KOPT-K1 (cell line): ENCODE data around the gene NAV2.
"Not testable (repeated sequence)": the region's sequence is repeated elsewhere in the genome, so short reads cannot be mapped to it uniquely, and the experiment has no call there.

Experiments
- H3K27ac ChIP-seq: fragments of 200-600 bp; sonication (generic); 2 replicates; pipeline ENCODE4 v1.5.1; 2016; ENCODE audit warnings: antibody characterized with exemption, mild to moderate bottlenecking, low read depth, low read length; ENCODE audit not compliant: poor library complexity, severe bottlenecking
- H3K36me3 ChIP-seq: fragments of 200-600 bp; sonication (generic); 2 replicates; pipeline ENCODE4 v1.5.1; 2017; ENCODE audit warnings: antibody characterized with exemption, mild to moderate bottlenecking, low read length, moderate library complexity; ENCODE audit not compliant: insufficient read depth
- H3K9me3 ChIP-seq: fragments of 200-600 bp; sonication (generic); 2 replicates; pipeline ENCODE4 v1.5.1; 2017; ENCODE audit warnings: antibody characterized with exemption, low read length, mild to moderate bottlenecking; ENCODE audit not compliant: insufficient read depth, poor library complexity, severe bottlenecking

The NAV2 gene

DNA sequence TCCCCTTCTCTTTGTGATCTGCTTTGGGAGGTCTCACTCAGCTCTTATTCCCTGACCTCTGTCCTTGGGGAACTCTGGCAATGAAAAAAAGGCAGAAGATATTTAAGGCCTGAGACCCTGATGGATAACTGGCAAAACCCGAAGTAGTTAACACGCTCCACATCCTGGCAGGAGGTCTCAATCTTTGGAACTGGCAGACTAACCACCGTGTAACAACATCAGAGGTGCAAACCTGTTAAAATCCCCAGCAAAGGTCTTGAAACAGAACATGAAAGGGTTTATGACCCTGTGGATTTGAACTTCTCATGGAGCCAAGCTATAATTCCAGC lies 287.3 kb downstream of the NAV2 start:
- H3K27ac ChIP-seq = no peak overlapping the region
- H3K36me3 ChIP-seq = no peaks in the 10 kb centered on the region

DNA sequence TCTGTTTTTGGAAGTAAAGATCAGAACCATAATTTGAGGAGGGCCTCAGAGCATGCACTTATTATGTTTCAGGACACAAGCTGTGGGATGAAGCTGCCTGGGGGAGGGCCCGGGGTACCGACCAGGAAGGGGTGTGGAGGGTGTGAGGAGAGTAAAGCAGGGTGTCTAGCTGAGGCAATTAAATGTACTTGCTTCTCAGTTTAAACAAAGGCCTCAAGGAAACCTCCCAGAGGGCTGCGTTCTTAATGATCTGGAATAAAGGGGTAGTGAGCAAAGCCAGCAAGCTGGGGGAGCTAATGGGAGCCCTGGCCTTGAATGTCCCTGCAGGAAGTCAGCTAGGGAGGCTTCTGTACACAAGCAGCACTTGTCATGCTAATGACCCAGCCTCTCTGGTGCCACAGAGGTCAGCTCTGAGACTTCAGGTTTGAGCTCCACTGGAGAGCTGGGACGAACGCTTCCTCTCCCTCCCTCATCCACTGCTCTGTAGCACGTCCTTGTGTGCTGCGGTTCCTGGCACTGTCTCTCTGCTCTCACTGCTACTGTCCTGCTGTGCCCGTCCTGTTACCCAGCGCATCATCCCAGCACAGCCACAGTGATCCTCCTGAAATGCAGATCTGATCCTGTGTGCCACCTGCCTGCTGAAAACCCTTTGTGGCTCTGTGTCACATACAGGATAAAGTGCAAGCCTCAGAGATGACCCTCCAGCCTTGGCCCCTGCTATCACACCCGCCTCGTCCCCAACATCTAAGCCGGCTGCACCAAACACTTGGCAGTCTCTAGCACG lies 287.9 kb downstream of the NAV2 start:
- Histone ChIP-seq H3K36me3 (no peaks in the 10 kb centered on the region), H3K9me3 (no peaks in the 10 kb centered on the region)

More for the DNA sequence above, 287.3 kb downstream of the NAV2 start:
- H3K9me3 ChIP-seq = no peaks in the 10 kb centered on the region

GRCh38 chr11:20002312-20003216 lies 289.9 kb downstream of the NAV2 start:
- H3K9me3 ChIP-seq = no peaks in the 10 kb centered on the region
- H3K36me3 ChIP-seq = no peaks in the 10 kb centered on the region
- H3K27ac ChIP-seq = no peak overlapping the region

More for the DNA sequence above, 287.9 kb downstream of the NAV2 start:
- no peak overlapping the region for H3K27ac ChIP-seq

- no peaks in the 10 kb centered on the region for H3K36me3 ChIP-seq
- no peaks in the 10 kb centered on the region for H3K9me3 ChIP-seq
- no peak overlapping the region for H3K27ac ChIP-seq
Measured at GRCh38 chr11:20003351-20003750, 290.7 kb downstream of the NAV2 start.

DNA sequence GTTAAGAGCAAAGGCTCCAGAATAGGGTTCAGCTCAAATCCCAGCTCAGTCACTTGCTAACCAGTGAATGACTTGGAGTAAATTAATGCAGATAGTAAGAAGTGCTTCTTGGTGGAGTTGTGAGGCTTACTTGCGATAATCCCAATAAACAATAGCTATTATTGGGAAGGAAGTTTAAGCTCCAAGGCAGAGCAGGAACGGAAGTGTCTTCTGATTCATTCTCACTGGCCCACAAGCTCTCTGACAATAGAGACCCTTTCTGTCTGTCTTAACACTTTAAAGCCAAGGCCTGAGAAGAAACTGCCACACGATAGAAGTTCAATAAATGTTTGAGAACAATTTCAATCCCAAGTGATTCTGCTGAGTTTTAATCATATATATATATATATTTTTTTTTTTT lies 292.2 kb downstream of the NAV2 start:
- H3K36me3 ChIP-seq = no peaks in the 10 kb centered on the region
- H3K27ac ChIP-seq = no peak overlapping the region
- no peaks in the 10 kb centered on the region for H3K9me3 ChIP-seq

DNA sequence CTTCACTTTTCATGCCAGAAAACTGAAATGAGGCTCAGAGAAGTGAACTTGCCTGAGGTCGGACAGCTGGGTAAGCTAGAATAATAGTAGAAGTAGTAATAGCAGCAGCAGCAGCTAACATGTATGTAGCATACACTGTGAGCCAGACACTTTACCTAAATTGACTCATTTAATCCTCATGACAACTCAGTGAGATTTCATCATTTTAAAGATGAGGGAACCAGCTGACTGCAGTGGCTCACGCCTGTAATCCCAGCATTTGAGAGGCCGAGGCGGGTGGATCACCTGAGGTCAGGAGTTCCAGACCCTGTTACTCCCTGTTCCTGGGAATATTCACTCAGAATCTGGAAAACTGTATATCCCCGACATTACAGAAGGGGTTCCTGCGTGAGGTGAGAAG lies 293.1 kb downstream of the NAV2 start:
- no peak overlapping the region for H3K27ac ChIP-seq
- H3K9me3 ChIP-seq = no peaks in the 10 kb centered on the region
- H3K36me3 ChIP-seq = no peaks in the 10 kb centered on the region

DNA sequence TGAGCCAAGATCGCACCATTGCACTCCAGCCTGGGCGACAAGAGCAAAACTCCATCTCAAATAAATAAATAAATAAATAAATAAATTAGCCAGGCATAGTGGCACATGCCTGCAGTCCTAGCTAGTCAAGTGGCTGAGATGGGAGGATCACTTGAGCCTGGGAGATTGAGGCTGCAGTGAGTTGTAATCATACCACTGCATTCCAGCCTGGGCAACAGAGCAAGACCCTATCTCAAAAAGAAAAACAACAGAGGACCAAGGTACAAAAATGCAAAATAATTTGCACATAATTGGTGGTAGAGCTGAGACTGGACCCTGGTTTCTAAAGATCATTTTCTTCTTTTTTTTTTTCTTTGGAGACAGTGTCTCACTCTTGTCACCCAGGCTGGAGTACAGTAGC lies 294.0 kb downstream of the NAV2 start:
- not testable (repeated sequence) for H3K27ac ChIP-seq, H3K36me3 ChIP-seq

GRCh38 chr11:20007386-20007785 lies 294.7 kb downstream of the NAV2 start:
- Histone ChIP-seq H3K27ac (no peak overlapping the region), H3K36me3 (no peaks in the 10 kb centered on the region), H3K9me3 (no peaks in the 10 kb centered on the region)

More for the DNA sequence above, 294.0 kb downstream of the NAV2 start:
- not testable (repeated sequence) for H3K9me3 ChIP-seq

GRCh38 chr11:20008190-20008870 lies 295.7 kb downstream of the NAV2 start:
- Histone ChIP-seq H3K9me3 (no peaks in the 10 kb centered on the region), H3K36me3 (no peaks in the 10 kb centered on the region), H3K27ac (no peak overlapping the region)

GRCh38 chr11:20008871-20009644 lies 296.4 kb downstream of the NAV2 start:
- H3K36me3 ChIP-seq = no peaks in the 10 kb centered on the region
- H3K27ac ChIP-seq = no peak overlapping the region
- H3K9me3 ChIP-seq = no peaks in the 10 kb centered on the region

DNA sequence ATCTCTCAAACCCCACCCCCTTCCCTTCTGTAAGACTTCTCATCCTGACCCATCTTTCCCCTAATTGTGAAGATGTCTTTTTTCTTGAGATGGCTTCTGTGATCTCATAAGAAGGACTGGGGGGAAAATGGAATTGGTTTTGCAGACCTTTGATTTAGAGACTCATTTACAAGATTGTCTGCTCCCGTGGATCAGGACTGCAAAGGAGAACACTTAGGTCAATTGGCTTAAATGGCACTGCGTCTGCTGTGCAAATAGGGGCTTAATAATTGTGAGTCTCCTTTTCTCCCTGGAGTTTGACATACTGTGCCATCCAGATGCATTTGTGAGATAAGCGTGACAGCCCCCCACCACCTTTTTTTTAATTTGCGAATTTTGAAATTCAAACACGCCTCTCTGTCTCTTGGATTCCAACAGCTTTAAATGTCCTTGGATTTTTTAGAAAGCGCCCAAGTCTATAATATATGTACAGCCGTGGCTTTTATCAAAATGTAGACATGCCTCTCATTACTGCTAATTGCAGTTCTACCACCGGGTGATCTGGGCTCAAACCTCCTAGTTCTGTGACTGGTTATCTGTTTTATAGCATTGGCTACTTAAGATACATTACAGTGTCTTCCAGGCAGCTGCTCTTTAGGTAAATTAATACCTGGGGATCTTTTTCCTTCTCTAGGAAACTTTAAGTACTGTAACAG lies 297.7 kb downstream of the NAV2 start:
- Histone ChIP-seq H3K9me3 (no peaks in the 10 kb centered on the region), H3K36me3 (no peaks in the 10 kb centered on the region), H3K27ac (no peak overlapping the region)

DNA sequence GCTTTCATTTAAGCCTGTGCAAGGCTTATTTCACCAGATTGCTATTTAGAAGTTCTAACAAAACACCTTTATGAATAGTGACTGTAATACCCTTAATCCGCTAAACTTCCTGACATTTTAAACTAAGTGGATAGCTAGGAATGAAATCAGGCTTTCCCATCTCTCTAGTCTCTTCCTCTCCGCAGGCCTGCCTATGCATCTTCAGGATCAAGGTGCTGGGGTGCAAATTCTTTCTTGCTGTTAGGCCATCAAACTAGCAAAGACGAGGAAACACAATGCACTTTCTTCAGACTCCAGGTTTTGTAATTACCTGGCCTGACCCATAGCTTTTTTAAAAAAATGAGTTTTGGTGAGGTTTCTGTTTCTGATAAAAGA lies 298.2 kb downstream of the NAV2 start:
- H3K27ac ChIP-seq = no peak overlapping the region
- no peaks in the 10 kb centered on the region for H3K9me3 ChIP-seq
- H3K36me3 ChIP-seq = no peaks in the 10 kb centered on the region

- no peak overlapping the region for H3K27ac ChIP-seq
- no peaks in the 10 kb centered on the region for H3K9me3 ChIP-seq
- H3K36me3 ChIP-seq = no peaks in the 10 kb centered on the region
Measured at GRCh38 chr11:20011307-20011951, 298.8 kb downstream of the NAV2 start.
